COLO829 (cell line): Measurements from ENCODE around the gene EXOSC2.
A peak's percentile ranks its signal among the peaks of the same experiment; 100 is the strongest.

Source experiments
- DNase-seq: peaks from one replicate; pipeline ENCODE4 v3.0.0; 2012; ENCODE audit warnings: low spot score

EXOSC2 gene, protein sequence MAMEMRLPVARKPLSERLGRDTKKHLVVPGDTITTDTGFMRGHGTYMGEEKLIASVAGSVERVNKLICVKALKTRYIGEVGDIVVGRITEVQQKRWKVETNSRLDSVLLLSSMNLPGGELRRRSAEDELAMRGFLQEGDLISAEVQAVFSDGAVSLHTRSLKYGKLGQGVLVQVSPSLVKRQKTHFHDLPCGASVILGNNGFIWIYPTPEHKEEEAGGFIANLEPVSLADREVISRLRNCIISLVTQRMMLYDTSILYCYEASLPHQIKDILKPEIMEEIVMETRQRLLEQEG

GRCh38 chr9:130693426-130694191 is at the start of gene EXOSC2:
EXOSC2 (plus strand) TSS chr9:130693780; CDS start chr9:130693792, 12 bp downstream.
- DNase-seq, result peak; percentile 99

DNA sequence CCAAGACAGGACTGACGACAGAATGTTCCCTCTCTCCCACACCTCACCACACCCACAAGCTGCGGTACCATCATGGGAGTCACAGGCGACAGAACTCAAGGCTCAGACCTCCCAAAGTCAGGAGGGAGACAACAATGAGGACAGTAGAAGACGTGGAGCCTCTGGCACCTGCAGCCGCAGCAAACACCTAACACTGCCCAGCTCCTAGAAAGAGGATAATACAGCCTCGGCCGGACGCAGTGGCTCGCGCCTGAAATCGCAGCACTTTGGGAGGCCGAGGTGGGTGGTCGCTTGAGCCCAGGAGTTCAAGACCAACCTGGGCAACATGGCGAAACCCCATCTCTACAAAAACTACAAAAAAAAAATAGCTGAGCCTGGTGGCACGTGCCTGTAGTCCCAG is 42.4 kb upstream of the EXOSC2 start:
- no peak for DNase-seq

DNA sequence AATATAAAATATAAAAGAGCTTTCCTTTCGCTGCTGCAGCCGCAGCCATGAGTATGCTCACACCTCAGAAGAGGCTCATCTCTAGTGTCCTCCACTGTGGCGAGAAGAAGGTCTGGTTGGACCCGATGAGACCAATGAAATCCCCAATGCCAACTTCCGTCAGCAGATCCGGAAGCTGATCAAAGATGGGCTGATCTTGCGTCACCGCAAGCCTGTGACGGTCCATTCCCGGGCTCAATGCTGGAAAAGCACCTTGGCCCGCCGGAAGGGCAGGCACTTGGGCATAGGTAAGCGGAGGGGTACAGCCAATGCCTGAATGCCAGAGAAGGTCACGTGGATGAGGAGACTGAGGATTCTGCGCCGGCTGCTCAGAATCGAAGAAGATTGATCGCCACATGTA is 41.8 kb upstream of the EXOSC2 start:
- DNase-seq, result no peak

DNA sequence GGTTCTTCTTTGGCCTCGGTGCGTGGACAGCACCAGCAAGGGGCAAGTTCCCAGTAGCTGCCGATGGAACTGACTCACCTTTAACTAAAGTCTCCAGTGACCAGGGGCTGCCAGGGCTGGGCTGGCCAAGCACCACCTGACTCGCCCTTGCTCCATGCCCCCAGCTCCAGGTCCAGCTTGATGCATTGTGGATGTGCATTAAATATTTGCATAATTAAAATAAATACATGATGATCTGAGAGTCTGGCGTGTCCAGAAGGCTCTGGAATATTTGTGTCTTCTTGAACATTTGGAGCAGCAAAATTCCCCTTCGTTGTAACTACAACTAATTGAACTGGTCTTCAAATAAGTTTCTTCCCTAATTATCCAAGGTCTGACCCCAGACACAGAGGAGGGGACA is 38.7 kb upstream of the EXOSC2 start:
- DNase-seq, result no peak

DNA sequence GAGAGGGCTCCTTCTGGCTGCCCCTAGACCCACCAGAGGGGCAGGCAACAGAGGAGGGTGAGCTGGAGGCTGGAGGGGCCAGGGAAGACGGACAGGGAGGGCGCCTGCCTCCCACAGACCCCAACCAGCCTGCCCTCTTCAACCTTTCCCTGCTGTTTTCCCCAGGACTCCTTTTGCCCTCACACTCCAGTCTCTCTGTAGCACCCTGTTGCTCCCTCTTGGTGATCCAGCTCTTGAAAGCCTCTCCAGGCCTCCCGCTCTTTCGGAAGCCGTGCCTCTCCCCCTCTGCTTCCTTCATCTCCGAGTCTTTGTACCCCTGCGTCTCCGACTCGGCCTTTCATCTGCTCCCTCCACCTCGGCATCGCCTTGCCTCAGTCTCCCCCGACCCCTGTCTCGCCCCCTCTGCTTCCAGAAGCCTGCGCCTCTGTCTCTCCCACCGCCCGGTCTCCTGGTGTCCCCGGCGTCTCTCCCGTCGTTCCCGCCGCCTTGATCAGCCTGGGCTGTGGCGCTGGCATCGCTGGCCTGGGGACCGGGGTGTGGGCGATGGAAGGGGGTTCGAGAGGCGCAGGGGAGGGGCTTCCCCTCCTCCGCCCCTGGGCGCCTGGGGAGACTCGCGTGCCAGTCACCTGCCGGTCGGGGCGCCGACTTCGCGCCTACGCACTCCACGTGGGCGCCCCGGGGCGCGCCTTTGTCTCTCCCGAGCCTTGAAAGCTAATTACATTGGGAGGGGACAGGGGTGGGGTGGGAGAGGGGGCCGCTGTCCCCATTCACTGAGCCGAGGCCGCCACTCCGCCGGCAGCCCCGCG is 34.5 kb upstream of the EXOSC2 start:
- DNase-seq, result no peak

DNA sequence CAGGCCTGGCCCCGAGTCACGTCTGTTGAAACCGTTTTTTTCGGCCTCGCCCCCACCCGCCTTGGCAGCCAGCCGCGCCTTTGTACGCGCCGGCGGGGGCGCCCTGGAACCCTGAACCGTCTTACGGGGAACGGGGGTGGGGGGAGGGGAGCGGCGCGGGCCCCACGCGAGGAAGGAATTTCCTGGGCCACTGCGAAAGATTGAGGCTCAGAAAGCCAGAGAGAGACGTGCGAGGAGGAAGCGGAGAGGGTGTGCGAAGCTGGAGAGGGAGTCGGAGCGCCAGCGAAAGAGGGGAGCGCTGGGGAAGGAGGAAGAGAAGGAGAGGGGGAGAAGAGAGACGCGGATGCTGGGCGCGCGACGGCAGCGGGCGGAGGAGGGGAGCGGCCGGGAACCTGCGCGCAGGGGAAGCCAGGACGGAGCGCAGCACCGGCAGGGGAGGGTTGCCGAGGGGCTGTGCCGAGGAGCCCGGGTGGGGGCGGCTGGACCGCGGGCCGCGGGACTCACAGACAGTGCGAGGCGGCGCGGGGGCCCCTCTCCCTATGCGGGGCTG is 33.8 kb upstream of the EXOSC2 start:
- no peak for DNase-seq

DNA sequence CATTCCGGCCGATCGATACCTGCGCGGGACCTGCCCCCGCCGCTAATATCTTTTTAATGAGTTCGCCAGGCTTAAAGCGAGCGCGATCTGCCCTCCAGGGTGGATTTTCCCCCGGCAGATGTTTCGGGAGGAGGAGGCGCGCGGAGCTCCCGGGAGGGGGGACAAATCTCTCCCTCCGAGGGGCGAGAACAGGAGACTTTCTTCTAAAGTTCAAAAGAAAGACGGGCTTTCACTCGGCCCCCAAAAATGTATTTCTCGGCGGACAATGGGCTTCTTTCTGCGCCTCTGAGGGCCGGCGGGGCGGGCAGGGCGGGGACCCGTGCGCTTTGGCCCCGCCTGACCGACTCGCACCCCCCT is 33.3 kb upstream of the EXOSC2 start:
- DNase-seq, result no peak

DNA sequence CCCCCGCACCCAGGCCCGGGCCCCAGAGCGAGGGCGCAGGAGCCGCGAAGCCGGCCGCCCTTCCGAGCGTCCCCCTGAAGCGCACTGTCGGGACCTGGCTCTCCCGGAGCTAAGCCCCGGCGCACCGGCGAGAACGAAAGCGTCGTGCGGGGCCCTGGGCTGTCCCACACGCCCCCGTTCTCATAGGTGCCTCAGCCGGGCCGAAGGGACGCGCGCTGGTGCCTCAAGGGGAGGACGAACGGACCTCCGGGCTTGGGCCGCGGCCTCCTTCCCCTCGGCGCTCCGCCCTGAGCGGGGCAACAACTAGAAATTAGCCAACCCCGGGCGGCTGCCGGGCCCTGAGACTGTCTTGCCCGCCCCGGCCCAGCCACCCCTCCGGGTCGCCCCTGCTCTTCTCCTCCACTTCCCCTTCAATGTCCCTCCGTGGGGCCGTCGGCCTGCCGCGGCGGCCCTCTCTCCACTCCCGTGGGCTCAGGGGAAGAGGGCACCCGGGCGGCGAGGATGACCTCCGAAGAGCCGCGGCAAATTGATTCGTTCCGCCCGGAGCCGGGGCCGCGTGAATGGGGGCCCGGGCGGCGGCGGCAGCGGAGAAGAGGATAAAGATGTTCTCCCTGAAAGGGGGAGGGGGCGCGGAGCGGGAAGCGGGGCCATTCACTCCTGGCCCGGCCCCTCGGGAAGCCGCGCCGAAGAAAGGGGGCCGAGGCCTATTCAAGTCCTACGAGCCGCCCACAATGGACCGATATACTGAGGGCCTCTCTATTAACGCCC is 32.7 kb upstream of the EXOSC2 start:
- DNase-seq, result no peak

DNA sequence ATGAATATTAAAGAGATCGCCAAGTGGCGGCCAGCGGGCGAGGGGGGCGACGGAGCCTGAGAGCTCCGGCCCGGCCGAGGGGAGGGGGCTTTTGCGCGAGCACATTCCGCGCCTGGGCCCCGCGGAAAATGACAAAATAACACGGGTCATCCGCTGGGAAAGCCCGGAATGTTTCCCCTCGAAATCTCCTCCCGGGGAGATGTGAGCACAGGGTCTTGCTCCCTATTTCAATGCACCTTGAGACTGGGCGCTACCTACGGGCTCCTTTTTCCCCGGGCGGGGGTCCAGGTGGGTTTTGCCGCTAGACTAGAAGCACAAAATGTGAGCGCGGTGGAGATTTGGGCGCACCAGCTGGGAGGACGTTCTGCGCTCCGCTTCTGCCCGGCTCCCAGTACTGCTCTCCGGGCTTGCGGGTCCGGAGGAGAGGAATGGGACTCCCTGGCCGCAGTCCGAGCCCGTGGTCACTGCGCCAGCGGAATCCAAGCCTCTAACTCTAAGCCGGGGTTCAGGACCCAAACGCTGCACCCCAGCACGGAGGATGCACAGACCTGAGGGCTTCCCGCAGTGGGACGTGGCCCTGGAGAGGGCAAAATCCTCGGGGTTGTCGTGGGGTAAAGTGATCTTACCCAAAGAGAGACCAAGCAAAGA is 32.0 kb upstream of the EXOSC2 start:
- DNase-seq, result no peak

DNA sequence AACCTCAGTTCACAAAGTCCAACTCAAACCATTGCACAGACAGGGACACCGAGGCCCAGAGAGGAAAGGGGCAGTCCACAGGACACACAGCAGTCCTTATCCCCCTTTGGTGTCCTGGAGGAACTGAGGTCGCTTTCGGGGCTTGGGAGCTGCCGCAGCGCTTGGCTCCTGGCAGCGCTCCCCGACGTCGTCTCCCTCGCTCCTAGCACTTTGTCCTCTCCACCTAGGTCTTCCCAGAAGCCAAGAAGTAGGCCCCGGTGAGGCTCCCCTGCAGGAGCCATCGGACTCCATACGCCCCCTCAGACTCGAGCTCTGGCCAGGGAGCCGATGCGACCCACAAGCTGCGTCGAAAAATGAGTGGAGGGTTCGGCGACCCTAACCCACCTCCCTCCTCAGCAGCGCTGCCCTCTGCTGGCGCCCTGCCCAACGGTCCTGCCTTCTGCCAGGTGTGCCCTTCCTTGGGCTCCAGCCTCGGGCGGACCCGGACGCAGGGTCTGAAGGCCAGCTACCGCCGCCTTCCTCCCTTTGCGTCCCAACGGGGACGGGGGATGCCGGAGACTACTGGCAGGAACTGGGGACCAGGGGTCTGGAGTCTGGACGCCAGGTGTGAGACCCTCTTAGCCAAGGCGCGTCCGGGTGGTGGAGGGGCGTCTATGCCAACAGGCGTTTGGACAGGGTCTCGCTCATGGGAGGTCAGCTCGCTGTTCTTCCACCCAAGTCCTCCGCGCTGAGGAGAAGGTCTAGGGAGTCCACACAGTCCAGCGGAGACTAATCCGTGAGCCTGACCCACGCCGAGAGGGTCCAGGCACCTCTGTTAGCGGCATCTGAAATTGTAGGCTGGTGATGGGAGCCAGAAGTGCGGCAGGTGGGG is 31.2 kb upstream of the EXOSC2 start:
- no peak for DNase-seq

DNA sequence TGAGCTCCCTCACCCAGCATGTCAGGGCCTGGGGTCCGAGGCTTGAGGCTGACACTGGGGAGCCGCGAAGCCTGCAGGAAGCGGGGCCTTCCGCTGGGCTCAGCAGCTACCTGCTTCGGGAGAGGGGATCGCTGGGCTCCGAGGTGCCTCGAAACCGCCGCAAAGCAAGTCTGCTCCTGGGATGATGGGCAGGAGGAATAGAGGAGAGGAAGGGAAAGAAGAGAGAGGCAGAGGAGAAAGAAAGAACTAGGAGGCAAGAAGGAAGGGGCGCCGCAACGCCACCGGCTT is 30.7 kb upstream of the EXOSC2 start:
- no peak for DNase-seq

DNA sequence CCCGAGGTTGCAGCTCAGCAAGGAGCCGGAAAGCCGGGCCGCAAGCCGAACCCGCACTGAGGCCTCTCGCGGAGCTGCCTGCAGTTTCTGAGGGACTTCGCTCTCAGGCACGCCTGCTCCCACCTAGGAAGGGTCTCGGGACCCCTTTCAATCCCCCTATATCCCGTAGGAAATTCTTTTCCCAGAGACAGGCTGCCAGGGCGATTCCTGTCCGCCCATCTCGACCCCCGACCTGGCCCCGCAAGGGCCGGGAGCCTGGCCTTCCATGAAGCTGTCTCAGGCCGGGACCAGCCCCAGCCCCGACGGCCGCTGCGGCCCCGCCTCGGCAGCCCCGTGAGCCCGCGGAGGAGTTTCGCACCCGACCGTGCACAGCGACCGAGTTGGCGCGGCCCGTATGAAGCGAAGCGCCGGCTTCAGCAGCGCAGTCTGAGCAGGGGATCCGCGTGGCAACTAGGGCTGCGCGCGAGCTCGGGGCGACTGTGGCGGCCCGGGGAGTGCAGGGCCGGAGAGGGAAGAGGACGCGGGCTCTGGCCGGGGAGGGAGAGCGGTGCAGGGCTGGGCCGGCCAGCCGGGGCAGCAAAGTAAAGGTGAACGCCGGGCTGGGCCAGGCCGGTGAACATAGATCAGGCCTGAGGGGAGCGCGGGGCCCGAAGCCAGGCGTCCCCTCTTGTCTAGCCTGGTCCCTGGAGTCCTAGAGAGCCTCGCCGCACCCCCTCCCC is 30.2 kb upstream of the EXOSC2 start:
- no peak for DNase-seq

DNA sequence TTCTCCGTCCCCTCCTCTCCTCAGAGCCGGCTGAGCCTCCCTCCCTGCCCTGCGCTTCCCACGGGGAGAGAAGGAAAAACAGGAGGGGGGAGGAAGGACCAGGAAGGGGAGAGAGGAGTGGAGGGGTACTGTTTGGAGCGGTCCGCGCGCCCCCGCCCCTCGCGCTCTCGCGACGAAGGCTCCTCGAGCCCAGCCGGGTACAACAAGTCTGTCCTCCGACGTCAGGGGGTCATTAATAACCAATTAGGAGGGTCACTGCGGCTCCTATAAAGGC is 29.7 kb upstream of the EXOSC2 start:
- no peak for DNase-seq

- DNase-seq, result no peak
Measured at GRCh38 chr9:130664251-130665028, 29.1 kb upstream of the EXOSC2 start, which contains the start of gene PRDM12. PRDM12 (plus strand) TSS chr9:130664594; CDS start chr9:130664654, 60 bp downstream.

DNA sequence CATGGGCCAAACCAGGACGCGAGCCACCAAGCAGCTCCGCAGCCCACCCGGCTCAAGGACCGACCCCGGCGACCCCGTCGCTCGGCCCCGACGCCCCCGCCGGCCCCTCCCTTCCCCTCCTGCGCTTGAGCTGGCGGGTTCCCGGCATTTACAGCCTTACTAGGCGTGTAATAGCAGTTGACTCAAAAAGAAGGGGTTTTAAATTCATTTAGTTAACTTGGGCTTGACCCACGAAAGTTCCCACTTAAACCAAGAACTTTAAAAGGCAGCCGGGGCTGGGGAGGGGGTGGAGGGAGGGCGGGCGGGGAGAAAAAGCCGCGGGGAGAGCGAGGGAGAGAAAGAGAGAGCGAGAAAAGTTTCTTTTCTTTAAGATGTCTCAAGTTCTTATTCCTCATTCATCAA is 28.6 kb upstream of the EXOSC2 start:
- no peak for DNase-seq

GRCh38 chr9:130665431-130666392 is 27.9 kb upstream of the EXOSC2 start:
- no peak for DNase-seq

- no peak for DNase-seq
Measured at GRCh38 chr9:130666393-130667119, 27.0 kb upstream of the EXOSC2 start.

DNA sequence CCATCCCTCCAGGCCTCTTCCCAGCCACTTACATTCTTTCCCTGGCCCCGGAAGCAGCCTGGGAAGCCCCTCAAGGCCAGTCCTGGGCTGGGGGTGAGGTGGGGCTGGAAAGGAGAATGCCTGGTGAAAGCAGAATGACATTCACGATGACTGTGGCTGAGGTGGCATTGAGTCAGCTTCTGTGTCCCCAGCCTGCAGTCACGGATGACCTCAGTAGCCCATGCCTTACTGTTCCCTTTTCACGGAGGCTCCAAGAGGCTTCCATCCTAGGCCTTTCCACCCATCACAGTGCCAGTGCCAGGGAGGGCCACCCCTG is 26.5 kb upstream of the EXOSC2 start:
- DNase-seq, result no peak
